G401 (cell line): ENCODE results near the gene RIMS3. TPM values are rescaled to one million over a fixed set of nuclear protein-coding genes. Genes with fewer than 3 reads are reported as not detected.
A peak's percentile ranks its signal among the peaks of the same experiment; 100 is the strongest.

Source experiments
- DNase-seq: peaks from one replicate; pipeline ENCODE4 v3.0.0-alpha.2; 2015; ENCODE audit warnings: low spot score
- in situ Hi-C: cut with HindIII; loops from 2 replicates; pipeline ENCODE4 v1.10.0; 2016; ENCODE audit warnings: low sequenced_read_pairs, mixed read lengths
- total RNA-seq: library from RNA; depleted of rRNA; stranded (reverse); fragments of >200 nt; shearing (Covaris generic); gene quantifications from 2 replicates; pipeline ENCODE4 v1.2.3, GENCODE V29; 2014

Gene RIMS3
- total RNA-seq, 1 experiment from 2014 or later, result 8.2 TPM

DNA sequence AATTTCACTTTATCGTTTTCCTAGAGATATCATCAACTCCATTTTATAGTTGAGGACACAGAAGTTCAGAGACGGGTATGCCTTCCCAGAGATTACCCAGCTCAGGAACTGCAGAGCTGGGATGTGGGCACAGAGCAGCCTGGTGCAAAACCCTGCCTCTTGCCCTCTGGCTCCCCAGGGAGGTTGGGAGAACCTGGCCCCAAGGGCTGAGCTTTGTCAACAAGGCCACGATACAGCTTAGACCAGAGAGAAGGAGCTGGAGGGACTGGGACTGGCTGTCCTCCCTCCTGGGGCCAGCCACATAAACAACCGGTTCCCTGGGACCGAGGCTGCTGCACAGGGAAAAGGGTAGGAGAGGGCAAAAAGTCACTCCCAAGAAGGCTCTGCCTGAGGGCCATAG is 3.8 kb downstream of the RIMS3 start:
- DNase-seq, result no peak
- in situ Hi-C loops, result no loop called here

DNA sequence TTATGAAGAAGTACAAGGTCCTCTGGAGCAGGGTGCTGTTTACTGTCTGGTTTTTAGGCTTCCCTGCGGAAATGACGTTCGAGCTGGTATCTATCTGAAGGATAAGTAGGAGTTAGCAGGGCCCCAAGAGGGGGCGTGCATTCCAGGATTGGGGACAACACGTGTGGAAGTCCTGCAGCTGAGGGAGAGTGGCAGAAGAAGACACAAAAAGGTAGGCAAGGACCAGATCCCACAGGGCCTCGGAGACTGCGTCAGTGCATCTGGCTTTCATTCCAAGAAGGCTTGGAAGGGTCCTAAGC is 5.9 kb downstream of the RIMS3 start:
- no peak for DNase-seq
- in situ Hi-C loops, result no loop called here

DNA sequence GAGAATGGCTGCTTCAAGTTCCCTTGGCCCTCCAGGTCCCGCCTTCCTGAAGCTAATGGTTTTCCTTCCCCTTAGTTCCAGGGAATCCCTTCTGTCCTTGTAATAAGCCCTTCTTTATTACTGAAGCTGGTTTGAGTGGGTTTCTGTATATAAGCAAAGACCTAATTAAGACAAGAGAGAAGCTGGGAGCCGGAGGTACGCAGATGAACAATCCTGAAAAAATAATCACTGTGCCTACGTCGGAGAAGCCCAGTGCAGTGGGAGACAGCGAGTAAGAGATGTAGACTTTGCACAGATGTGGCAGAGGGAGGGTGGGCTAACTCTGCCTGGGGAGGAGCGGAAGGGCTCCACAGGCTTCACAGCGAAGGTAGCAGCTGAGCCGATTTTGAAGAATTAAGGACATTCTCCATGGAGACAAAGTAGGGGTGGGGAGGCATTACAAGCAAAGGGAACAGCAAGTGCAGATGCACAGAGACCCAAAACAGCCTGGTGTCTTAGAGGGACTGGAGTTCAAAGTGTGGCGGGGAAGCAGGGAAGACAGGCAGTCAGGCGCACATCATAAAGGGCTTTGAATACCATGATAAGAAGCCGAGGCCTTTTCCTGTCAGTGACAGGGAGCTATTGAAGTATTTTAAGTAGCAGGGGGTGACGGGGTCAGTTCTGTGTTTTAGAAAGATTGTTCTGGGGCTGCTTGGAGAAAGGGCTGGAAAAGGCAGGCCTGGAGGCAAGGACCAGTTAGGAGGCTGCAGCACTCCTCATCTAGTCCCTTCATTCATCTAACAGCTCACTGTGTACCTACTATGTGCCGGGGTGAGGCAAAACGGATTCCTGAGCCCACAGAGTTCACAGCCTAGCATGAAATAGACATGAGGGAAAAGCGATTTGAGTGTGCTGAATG is 6.5 kb downstream of the RIMS3 start:
- in situ Hi-C loops, result no loop called here
- no peak for DNase-seq

DNA sequence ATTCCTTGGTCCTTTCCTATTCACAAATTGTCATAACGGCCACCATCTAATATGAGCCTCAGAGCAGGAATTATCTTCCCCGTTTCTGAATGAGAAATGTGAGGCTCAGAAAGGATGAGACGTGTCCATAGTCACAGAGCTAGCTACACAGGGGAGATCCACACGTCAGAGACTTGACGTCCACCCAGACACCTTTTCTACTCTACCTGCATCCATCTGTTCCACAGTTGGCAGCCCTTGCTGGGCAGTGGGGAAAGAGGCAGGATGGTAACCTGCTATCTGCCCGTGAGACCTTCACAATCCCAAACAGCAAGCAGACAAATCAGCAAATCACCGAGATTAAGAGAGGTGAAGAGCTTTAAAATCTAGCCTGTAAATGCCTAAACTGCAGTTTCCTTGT is 8.4 kb downstream of the RIMS3 start:
- peak; percentile 87 for DNase-seq
- in situ Hi-C loops, result no loop called here

GRCh38 chr1:40653851-40654537 is 11.5 kb downstream of the RIMS3 start:
- in situ Hi-C loops, result no loop called here
- DNase-seq, result peak; percentile 33

DNA sequence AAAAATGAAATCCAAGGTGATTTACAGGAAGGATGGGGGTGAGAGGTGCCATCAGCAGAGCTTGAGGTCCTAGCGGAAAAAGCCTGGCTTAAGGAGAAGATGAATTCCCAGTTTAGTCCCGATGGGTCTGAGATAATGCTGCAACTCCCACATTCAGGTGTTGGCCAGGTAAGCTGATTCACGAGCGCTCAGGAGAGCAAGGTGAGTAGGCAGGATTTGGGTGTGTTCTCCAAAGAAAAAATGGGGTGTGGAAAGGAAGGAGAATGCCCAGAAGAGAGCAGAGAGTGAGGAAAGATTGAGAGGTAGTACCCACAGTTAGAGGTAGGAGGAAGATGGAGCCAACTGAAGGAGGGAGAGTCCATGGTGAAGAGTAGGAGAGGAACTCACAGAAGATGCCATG is 12.5 kb downstream of the RIMS3 start:
- no peak for DNase-seq
- in situ Hi-C loops, result no loop called here

GRCh38 chr1:40652468-40652867 is 13.0 kb downstream of the RIMS3 start:
- DNase-seq, result no peak
- in situ Hi-C loops, result no loop called here

DNA sequence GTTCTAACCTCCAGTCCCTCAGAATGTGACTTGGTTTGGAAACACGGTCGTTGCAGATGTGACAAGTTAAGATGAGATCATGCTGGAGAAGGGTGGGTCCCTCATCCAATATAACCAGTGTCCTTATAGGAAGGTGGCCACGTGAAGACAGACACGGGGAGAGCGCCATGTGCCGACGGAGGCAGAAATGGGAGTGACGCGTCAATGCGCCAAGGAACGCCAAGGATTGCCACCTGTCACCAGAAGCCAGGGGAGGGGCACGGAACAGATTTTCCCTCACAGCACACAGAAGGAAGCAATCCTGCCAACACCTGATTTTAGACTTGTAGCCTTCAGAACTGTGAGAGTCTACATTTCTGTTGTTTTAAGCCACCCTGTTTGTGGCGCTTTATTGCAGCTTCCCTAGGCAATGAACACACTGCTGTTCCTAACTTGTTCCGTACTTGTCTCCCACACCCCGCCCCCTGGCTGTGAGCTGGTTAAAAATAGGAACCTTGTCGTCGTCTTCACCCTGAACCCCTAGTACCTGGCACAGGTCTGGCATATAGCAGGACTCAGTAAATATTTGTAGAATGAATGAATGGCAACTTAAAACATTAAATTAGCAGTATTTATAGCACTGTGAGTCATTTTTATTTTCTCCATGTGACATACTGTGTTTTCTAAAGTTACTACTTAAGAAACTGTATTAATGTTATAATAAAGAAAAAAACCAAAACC is 14.2 kb downstream of the RIMS3 start:
- DNase-seq, result peak; percentile 95
- in situ Hi-C loops, result no loop called here

DNA sequence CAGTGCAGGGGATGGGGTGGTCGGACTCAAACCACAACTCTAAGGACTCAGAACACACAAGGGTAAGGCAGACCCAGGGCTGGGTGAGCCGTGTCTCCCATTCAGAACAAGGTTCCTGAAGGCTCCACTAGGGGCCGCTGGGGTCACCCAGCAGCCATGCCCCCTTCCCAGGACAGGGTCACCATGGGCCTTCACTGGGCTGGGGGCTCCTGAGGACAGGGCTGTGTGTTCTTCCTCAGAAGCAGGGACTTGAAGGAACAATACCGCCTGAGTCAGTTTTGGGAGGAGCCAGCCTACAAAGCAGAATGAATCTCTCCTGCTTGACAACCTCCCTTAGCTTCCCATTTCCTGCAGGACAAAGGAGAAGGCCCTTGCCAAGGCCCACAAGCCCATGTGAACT is 15.4 kb downstream of the RIMS3 start:
- DNase-seq, result peak; percentile 36
- in situ Hi-C loops, result no loop called here

DNA sequence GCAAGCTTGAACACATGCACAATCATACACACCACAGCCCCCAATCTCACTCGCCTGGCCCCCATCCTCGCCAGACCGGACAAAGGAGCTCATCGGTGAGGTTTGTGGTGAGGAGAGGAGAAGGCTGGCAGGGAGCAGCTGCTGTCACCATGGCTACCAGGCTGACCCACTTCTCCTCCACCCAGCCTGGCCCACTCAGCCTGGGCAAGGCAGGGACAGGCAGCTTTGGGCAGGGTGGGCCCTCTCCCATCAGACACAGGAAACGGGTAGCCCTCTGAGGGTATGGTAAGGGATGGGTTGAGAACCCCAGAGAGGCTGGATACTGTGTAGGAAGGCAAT is 15.9 kb downstream of the RIMS3 start:
- peak; percentile 86 for DNase-seq
- in situ Hi-C loops, result loop anchor here (5.0 kb wide), 1 partner anchor 33 kb away; no protein-coding TSS in a partner anchor

- no peak for DNase-seq
- in situ Hi-C loops, result loop anchor here (5.0 kb wide), 1 partner anchor 33 kb away; no protein-coding TSS in a partner anchor
Measured at GRCh38 chr1:40648928-40649591, 16.4 kb downstream of the RIMS3 start.

DNA sequence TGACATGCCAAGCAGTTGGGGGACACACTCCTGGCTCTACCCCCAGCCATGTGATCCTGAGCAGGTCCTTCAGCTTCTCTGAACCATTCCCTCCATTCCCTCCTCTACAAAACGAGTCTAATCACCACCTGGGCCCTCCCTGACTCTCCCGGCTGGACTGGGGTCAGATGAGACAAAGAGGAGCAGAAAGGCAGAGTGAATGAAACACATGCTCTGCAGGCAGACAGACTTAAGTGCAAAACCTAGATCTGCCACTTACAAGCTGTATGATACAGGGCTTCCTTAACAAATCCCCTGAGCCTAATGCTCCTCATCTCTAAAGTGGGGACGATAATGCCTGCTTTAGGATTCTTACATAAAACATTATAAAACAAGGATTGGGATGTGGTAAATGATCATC is 17.3 kb downstream of the RIMS3 start:
- in situ Hi-C loops, result loop anchor here (5.0 kb wide), 1 partner anchor 34 kb away; no protein-coding TSS in a partner anchor

DNA sequence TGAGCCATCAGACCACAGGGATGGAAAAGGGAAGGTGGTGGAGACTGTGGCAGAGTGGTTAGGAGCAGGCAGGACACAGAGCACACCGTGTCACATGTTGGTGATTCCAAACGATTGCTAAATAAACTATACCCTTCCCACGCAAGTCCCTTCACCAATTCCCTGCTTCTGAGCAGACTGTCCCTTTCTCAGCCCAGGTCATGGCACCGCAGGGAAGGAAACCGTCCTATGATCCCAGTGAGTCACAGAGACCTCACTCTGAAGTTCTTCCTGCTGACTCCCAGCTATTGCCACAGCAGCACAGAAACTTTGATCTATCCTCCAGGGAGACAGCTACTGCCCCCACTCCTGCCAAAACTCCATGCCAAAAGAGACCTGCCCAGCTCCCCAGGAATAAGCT is 19.2 kb downstream of the RIMS3 start:
- DNase-seq, result no peak
- in situ Hi-C loops, result loop anchor here (5.0 kb wide), 1 partner anchor 36 kb away; no protein-coding TSS in a partner anchor

More for the DNA sequence above, 17.3 kb downstream of the RIMS3 start:
- DNase-seq, result no peak

DNA sequence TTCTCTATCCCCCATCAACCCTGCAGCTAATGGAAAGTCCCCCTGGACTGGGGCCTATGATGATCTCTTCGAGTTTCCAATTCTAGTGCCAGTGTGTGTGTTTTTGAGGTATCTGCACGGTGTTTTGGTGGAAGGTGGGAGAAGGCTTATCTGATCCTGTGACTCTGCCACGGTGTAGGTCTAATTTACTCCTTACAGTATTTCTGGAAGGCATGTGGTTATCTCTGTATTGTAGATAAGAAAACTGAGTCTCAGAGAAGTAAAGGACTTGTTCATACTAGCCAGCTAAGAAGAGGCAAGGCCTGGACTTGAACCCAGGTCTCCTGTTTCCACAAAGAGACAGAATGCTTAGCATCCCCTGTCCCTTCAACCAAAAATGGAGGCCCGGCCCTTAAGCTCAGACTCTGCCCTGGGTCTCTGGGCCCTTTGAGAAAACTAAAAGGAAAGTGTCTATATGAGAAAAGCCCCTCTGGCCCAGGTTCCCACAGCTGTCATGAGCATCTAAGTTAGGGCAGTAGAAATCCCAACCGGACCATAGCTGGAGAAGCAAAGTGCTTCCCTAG is 20.3 kb downstream of the RIMS3 start:
- in situ Hi-C loops, result loop anchor here (5.0 kb wide), 1 partner anchor 37 kb away; no protein-coding TSS in a partner anchor

GRCh38 chr1:40641601-40642242 is 23.8 kb downstream of the RIMS3 start:
- in situ Hi-C loops, result no loop called here
- no peak for DNase-seq

More for the DNA sequence above, 20.3 kb downstream of the RIMS3 start:
- DNase-seq, result no peak

- no peak for DNase-seq
- in situ Hi-C loops, result no loop called here
Measured at GRCh38 chr1:40640314-40641076, 25.0 kb downstream of the RIMS3 start.

GRCh38 chr1:40638097-40639036 is 27.1 kb downstream of the RIMS3 start:
- no peak for DNase-seq
- in situ Hi-C loops, result no loop called here
